ENCODE measurements around the gene PPP1R8. TPM values are rescaled to one million over a fixed set of nuclear protein-coding genes. Genes with fewer than 3 reads are reported as not detected.

PPP1R8 gene
- total and polyA plus RNA-seq, 3 donors from 2014 or later = 39.4 to 57.7 (median 49.4) TPM

DNA sequence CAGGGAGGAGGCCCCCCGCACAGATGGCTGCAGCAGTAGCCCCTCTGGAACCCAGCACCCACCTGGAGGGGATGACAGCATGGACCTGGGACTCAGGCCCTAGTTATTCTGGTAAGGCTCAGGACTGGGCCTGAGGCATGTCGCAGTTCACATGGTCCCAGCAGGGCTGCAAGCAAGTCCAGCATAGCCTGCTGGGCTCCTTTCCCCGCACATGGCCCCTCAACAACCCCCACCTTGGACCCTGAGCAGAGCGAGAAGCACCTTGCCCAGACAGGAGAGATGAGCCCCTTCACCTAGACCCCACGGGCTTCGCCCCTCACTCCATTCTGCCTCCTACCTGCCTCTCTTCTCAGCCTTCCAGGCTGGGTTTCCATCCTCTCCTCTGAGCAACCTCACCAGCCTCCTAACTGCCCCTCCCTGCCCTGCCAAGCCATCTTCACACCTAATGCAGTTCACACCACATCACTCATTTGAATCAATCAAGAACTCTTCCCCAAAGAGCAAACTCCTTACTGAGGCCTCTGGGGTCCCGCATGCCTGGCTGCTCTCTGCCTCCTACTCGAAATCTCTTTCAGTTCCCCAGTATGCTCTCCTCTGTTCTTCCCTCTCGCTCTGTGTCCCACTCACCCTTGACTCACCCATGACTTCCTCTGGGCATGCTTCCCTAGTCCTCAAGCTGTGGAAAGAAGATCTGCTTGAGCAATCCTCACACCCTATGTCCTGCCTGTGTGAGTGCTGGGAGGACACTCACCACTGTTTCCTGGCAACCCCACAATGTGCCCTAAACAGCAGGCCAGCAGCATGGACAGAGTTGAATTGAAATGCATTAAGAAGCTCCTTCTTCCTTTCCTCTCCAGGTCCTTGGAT, 32.3 kb downstream of the PPP1R8 start:
- intact Hi-C loops (cut with DNase I; ENCODE audit: low total_unique reads) = no loop called here
- DNase-seq = peak; percentile 61

DNA sequence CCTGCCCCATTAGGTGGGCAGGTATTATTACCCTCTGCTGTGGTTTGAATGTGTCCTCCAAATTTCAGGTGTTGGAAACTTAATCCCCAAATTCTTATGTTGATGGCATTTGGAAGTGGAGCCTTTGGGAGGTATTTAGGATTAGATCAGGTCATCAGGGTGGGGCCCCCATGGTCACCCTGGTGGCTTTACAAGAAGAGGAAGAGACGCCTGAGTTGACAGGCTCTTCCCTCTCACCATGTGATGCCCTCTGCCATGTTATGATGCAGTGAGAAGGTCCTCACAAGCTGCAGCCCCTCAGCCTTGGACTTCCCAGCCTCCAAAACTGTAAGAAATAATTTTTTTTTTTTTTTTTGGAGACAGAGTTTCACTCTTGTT, 32.9 kb downstream of the PPP1R8 start:
- Histone ChIP-seq H3K27me3 (no peaks in the 10 kb centered on the region), H3K4me3 (no peak overlapping the region), H3K9me3 (no peaks in the 10 kb centered on the region), H3K27ac (peak overlapping the region in 1 of 2 donors; percentile 3), H3K36me3 (ENCODE audit: low read depth, missing control alignments) (no peaks in the 10 kb centered on the region), H3K4me1 (peaks cover 16% of the 10 kb centered on the region)
- intact Hi-C loops (cut with DNase I; ENCODE audit: low total_unique reads) = no loop called here
- WGBS, 2 donors = 83 to 100% methylated on average over 1 of the region's 1 CpG
- no peak for DNase-seq
- TF ChIP-seq CTCF (IDR thresholded peaks at IDR 0.05) (no peak), POLR2A (IDR thresholded peaks at IDR 0.05) (no peak)

More for the DNA sequence above, 32.3 kb downstream of the PPP1R8 start:
- no peak for TF ChIP-seq CTCF (IDR thresholded peaks at IDR 0.05)
- no peak for TF ChIP-seq POLR2A (IDR thresholded peaks at IDR 0.05)
- Histone ChIP-seq H3K4me1 (peaks cover 14% of the 10 kb centered on the region), H3K9me3 (no peaks in the 10 kb centered on the region), H3K36me3 (ENCODE audit: low read depth, missing control alignments) (no peaks in the 10 kb centered on the region), H3K27ac (peak overlapping the region; percentile 3 to 61), H3K27me3 (no peaks in the 10 kb centered on the region), H3K4me3 (no peak overlapping the region)
- WGBS, 2 donors = 78 to 79% methylated on average over 7 of the region's 9 CpGs

DNA sequence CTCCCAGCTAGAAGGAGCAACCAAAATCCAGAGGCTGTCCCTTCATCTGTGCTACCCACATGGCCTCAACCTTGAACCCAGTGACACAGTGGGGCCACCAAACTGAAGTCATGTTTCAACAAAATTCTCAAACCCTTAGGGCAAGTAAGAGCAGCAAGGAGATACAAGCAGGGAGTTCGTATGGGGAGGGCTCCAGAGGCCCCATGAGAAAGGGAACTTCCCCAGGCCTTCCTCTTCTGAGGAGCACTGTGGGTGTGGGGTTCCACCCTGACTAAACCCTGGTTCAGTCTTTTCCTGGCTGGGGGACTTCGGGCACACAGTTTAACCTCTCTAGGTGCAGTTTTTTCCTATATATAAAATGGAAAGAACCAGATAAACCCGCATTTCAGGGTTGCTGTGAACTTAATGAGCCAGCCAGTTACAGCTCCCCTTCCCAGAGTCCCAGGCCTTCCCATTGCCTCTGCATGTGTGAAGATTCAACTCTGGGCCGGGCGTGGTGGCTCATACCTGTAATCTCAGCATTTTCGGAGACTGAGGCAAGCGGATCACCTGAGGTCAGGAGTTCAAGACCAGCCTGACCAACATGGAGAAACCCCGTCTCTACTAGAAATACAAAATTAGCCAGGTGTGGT, 33.8 kb downstream of the PPP1R8 start:
- no peak overlapping the region for H3K27ac ChIP-seq
- intact Hi-C loops (cut with DNase I; ENCODE audit: low total_unique reads) = no loop called here
- no peak for DNase-seq

DNA sequence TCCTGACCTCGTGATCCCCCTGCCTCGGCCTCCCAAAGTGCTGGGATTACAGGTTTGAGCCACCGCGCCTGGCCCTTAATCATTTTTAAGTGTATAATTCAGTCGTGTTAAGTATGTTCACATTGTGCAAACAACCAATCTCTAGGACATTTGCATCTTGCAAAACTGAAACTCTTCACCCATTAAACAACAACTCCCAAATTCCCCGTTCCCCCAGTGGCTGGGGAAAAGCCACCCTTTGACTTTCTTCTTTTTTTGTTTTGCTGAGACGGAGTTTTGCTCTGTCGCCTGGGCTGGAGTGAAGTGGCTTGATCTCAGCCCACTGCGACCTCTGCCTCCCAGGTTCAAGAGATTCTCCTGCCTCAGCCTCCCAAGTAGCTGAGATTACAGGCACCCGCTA, 35.2 kb downstream of the PPP1R8 start:
- intact Hi-C loops (cut with DNase I; ENCODE audit: low total_unique reads) = no loop called here
- 91 to 95% methylated on average over 10 of the region's 10 CpGs for WGBS, 2 donors
- Histone ChIP-seq H3K4me1 (peaks cover 21% of the 10 kb centered on the region), H3K27me3 (no peaks in the 10 kb centered on the region), H3K9me3 (no peaks in the 10 kb centered on the region), H3K36me3 (ENCODE audit: low read depth, missing control alignments) (no peaks in the 10 kb centered on the region), H3K27ac (peak overlapping the region; percentile 53 to 69), H3K4me3 (no peak overlapping the region)
- no peak for DNase-seq
- no peak for TF ChIP-seq POLR2A (IDR thresholded peaks at IDR 0.05)
- TF ChIP-seq CTCF (IDR thresholded peaks at IDR 0.05) = no peak

More for the DNA sequence above, 33.8 kb downstream of the PPP1R8 start:
- no peaks in the 10 kb centered on the region for H3K36me3 ChIP-seq (ENCODE audit: low read depth, missing control alignments)
- peaks cover 23% of the 10 kb centered on the region for H3K4me1 ChIP-seq
- no peak for TF ChIP-seq CTCF (IDR thresholded peaks at IDR 0.05)
- no peak for TF ChIP-seq POLR2A (IDR thresholded peaks at IDR 0.05)
- no peaks in the 10 kb centered on the region for H3K9me3 ChIP-seq
- H3K4me3 ChIP-seq = no peak overlapping the region
- no peaks in the 10 kb centered on the region for H3K27me3 ChIP-seq
- WGBS, 2 donors = 80 to 81% methylated on average over 8 of the region's 8 CpGs
